GM19328 (cell line): ENCODE data around the gene AVP.
"Not testable (repeated sequence)": the region's sequence is repeated elsewhere in the genome, so short reads cannot be mapped to it uniquely, and the experiment has no call there.

Experiments
- ATAC-seq: cut with Tn5 transposase; IDR thresholded peaks from one replicate; pipeline ENCODE4 v1.9.1; 2021; ENCODE audit warnings: mild to moderate bottlenecking, moderate library complexity; ENCODE audit not compliant: unreplicated experiment

Gene AVP

DNA sequence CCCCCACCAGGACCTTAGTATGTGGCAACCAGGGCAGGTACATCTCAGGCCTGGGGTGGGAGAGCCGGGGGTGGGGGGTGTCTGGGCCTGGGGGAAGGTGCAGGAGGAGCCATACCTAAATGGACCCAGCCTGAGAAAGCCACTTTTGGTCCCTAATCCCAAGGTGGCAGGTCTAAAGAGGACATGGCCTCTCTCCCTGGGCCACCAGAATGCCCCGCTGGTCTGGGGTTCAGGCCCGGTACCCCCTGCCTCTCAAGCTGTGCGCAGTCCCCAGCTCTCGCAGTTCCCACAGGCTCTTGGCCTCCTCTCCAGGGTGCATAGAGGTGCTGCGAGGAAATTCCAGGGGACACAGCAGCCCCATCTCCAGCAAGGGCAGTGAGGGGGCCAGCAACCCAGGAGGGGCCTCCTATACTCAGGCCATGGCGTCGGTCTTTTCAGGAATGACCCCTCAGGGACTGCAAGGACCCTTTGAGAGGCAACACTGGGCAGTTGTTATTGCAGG lies 1.1 kb upstream of the AVP start:
- no peak for ATAC-seq

DNA sequence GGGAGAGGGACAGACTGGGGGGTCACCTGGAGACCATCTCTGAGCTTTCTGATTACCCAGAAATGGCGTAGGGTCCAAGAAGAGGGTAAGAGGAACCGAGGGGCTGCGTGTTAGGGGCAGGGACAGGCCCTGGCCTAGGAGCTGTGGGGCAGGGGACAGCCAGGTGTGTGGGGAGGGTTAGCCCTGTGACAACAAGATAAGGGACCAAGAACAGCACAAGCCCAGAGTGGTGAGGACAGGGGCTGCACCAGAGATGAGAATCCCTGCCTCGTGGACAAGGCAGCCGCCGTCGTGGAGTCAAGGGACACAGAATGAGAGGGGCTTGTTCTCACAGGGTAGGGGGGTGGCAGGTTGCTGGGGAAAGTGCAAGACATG lies 449 bp upstream of the AVP start:
- ATAC-seq = no peak

DNA sequence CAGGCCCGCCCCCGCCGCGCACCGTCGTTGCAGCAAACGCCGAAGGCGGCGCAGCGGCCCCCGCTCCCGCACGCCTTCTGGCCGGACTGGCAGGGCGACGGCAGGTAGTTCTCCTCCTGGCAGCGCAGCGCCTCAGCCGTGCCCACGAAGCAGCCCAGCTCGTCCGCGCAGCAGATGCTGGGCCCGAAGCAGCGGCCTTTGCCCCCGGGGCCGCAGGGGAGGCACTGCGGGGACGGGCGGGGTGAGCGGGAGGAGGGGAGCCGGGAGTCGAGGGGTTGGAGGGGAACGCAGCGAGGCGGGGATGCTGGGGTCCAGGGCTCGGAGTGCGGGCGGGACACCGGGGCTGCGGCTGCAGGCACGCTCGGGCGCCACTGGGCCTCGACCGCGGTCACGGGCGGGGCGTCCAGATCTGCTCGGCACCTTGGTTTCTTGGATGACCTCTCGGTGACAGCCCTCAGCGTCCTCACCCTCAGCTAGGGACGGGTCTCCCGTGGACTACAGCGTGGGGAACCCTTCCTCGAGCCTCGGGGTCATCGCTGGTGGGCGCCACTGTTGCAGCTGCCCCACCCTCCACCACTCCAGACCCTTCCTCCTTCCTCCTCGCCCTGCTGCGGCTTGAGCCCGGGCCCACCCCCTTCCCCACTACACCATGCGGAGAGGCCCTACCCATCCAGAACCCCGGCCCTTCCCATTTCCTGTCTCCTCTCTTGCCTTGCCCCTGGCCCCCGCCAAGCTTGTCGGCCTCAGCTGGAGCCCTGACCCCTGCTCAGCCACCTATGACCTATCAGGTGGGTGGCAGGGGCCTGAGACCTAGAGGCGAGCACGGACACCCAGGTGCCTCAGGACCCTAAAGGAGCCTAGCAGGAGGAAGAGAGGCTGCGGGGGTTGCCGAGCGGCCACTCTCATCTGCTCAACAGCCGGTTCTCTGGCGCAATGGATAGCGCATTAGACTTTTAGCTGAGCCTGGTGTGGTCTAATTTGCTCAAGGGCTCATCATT lies 1.3 kb downstream of the AVP start:
- ATAC-seq = no peak

DNA sequence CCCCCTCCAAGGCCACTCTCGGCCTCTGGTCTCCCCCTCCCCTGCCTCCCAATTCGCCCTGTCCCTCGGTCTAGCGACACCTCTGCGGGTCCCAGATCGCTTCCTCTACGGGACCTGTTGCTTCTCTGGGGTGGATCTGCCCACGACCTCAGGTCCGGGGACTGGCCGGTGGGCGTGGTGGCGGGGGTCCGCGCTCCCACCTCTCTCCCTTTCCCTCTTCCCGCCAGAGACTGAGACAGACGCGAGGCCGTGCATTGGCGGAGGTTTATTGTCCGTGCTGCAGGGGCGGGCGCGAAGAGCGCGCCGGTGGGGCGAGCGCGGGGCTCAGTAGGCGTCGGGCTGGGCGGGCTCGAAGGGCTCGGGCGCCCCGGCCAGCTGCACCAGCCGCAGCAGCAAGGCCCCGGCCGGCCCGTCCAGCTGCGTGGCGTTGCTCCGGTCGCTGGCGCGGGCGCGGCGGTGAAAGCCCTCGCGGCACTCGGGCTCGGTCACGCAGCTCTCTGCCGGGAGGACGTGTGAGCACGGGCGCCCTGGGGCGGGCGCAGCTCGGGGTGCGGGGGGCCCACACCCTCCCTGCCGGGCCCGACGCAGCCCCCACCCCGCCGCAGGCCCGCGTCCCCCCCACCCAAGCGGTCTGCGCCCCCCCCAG lies 2.1 kb downstream of the AVP start:
- no peak for ATAC-seq

DNA sequence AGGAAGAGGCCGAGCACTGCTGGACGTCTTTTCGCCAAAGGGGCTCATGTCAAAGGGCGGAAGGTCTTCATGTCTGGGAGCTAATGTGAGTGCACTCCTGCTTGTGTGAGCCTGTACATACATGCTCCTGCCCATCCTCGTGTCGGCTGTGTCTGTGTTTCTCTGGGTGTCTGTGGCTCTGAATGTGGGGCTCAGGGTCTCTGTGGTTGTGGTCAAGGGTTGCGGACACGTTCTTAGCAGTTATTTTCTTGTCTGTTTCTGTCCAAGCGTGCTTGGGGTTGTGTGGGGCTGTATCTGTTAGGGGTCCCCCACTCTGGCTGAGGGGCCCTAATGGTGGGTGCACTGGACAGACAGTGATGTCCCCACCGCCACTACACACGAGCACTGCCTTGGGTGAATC lies 2.9 kb downstream of the AVP start:
- no peak for ATAC-seq

DNA sequence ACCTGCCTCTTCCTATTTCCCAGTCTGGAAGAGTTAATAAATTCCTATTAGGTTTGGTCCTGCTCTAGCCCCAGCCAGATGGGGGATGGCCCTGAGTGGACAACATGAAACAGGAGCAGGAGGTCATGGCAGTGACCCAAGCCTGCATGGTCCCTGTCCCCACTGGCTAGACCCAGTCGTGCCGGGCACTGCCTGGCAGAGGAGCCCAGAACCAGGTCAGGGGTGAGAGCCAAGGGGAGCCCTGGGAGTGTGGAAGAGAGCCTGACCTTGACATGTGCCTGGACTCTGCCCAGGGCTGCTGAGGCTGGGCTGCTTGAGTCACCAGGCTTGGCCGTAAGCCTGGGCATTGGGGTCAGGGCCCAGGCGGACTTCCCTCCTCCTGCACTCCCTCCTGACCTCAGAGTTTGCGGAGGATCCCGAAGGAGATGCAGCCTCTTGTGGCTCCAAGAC lies 3.6 kb downstream of the AVP start:
- ATAC-seq = no peak

DNA sequence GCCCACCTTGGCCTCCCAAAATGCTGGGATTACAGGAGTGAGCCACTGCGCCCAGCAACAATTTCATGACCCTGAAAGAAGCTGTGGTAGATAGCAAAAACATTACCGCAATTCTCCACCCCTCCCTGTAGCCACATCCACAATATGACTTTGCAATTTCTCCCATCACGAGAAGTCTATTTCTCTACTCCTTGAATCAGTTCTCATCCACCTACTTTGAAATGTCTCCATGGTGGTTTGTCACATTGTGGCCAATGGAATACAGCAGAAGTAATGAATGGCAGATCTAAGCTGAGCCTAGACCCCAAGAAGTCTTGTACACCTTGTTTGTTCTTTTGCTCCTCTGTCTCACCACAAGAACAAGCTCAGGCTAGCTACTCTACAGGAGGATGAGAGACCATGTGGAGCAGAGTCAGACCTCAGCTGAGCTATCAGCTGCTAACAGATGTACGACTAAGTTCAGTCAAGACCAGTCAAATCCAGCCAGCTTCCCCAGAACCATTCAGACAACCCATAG lies 6.8 kb downstream of the AVP start:
- no peak for ATAC-seq

DNA sequence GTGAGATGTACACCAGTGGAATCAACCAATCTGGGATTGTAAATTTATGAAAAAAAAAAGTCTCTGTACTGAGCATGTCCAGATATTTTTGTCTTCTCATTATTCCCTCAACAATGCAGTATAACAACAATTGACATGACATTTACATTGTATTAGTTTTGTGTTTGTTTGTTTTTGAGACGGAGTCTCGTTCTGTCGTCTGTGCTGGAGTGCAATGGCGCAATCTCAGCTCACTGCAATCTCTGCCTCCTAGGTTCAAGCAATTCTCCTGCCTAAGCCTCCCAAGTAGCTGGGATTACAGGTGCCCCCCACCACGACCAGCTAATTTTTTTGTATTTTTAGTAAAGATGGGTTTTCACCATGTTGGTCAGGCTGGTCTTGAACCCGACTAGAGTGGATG lies 9.2 kb downstream of the AVP start:
- not testable (repeated sequence) for ATAC-seq

DNA sequence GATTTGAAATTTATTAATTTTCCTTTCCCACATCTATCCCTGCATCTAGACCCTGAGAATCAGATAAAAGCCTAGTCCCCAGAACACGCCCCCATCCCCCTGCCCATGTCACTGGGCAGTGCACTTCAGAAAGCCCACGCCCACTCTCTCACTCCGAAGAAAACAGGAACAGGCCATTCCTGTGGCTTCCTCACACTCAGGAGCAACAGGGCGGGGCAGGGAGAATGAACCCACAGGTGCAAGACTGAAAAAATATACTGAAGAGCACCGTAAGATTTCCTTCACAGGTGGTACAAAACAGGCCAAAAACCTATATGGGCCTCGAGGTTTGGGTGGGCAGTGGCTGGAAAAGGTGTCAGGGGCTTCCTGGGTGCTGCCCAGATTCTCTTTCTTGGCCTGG lies 9.7 kb downstream of the AVP start:
- no peak for ATAC-seq

DNA sequence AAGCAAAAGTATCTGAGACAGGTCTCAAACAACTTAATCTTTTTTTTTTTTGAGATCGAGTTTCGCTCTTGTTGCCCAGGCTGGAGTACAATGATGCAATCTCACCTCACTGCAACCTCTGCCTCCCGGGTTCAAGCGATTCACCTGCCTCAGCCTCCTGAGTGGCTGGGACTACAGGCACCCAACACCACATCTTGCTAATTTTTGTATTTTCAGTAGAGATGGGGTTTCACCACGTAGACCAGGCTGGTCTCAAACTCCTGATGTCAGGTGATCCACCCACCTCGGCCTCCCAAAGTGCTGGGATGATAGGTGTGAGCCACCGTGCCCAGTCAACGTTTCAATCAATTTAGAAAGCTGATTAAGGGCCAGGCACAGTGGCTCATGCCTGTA lies 11.3 kb downstream of the AVP start:
- ATAC-seq = not testable (repeated sequence)

DNA sequence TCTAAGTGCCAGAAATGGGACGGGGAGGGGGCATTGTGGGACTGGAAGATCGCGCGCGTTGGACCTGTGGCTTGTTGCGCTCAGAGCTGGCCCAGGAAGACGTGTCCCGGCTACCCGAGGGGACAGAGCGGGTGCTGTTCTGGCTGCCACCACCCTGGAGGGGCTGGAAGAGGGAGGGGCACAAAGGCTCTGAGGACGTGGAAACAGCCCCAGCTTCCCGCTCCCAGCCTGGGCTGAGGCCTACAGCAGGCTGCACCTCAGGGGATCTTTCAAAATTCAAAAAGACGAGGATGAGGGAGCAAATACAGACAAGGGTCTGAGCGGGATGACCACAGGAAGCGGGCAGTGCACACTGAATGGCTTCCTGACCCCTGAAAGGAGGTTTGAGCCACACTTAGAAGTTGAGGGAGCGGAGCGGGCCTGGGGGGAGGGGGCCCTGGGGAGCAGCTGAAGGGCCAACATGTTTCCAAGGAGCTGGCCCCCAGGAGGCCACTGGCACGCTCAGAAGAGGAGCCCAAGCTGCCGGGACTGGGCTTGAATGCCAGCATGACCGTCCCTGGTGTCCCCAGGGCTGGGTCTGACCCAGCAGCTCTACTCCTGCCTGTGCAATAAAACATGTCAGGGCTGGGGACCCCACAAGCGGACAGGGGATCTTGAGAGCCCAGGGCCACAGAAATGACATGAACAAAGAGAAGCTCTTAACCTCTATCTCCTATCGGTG lies 11.8 kb downstream of the AVP start:
- no peak for ATAC-seq

DNA sequence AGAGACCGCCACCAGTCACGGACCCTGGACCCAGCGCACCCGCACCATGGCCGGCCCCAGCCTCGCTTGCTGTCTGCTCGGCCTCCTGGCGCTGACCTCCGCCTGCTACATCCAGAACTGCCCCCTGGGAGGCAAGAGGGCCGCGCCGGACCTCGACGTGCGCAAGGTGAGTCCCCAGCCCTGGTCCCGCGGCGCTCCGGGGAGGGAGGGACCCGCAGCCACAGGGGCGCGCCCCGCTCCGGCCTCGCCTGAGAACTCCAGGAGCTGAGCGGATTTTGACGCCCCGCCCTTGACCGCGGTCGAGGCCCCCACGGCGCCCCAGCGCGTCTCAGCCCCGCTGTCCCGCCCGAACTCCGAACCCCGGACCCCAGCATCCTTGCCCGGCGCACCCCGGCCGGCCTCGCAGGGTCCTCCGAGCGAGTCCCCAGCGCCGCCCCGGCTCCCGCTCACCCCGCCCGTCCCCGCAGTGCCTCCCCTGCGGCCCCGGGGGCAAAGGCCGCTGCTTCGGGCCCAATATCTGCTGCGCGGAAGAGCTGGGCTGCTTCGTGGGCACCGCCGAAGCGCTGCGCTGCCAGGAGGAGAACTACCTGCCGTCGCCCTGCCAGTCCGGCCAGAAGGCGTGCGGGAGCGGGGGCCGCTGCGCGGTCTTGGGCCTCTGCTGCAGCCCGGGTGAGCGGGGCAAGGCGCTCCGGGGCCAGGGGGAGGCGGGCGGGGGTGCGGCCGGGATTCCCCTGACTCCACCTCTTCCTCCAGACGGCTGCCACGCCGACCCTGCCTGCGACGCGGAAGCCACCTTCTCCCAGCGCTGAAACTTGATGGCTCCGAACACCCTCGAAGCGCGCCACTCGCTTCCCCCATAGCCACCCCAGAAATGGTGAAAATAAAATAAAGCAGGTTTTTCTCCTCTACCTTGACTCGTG lies 12.7 kb downstream of the AVP start, which contains the start of gene OXT:
Gene OXT, plus strand, starts transcription at position 11 of the 920 bp plus-strand sequence. Its CDS starts 36 bp downstream, at position 47.
- ATAC-seq = no peak

DNA sequence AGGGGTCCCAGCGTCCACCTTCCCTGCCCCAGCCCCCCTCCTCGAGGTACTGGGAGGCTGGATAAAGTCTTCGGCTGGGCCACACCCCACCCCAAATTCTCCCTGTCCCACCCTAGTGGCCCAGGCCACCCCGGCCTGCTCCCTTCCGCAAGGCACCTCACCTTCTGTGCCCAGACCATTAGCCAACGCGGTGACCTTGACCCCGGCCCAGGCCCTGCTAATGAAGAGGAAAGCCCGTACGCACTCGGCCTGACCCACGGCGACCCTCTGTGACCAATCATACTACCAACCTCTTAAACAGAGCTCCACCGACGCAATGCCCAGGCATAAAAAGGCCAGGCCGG lies 13.3 kb downstream of the AVP start:
- ATAC-seq = no peak

DNA sequence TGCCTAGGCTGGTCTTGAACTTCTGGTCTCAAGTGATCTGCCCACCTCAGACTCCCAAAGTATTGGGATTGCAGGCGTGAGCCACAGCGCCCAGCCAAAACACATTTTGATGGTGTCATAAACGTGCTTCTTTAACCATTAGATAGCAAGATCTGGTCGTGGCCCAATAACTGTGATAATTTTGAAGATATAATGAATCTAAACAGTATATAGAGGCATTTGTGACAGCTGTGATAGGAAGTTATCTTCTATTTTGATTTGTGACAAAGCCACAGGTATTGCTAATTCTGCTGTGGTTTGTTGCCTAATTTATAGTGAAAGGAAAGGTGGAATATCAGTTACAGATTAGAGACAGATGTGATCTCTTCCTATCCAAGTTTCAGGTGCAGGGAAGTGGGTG lies 13.8 kb downstream of the AVP start:
- no peak for ATAC-seq

DNA sequence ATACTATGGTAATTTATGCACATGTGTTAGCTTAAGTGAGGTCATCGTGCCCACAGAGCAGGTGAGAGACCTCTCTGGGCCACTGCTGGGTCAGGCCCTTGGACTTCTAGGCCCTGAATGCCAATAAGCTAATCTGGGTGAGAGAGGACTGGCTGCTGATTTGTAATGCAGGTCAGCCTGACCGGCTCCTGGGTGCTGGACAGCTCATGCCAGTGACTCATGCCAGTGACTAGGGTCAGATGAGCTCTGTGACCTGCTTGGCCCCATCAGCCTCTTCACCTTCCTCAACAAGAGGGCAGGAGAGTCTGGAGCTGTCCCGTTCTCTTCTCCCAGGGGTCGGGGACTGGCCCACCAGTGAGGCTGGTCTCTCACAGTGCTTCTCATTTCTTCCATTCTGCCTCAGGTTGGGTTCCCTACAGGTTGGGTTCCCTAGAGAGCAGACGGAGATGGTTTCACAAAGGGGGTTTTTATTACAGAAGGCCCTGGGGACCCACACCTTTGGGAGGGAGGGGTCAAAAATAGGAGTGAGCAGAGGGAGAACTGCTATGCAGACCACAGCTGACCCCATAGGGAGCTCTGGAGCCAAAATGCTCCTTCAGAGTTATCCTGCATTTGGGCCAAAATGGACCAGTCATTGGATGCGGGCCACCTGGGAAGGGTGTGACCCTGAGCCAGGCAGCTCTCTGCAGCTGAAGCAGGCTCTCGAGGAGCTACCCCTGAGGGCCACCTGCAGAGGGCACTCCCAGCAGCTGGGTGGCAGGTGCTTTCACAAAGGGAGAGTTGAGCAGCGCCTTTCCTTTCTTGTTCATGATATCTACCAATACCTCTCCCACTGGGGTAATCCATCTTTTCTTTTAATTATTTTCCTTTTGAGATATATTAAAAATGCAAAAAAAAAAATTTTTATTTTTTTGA lies 15.3 kb downstream of the AVP start:
- ATAC-seq = no peak

DNA sequence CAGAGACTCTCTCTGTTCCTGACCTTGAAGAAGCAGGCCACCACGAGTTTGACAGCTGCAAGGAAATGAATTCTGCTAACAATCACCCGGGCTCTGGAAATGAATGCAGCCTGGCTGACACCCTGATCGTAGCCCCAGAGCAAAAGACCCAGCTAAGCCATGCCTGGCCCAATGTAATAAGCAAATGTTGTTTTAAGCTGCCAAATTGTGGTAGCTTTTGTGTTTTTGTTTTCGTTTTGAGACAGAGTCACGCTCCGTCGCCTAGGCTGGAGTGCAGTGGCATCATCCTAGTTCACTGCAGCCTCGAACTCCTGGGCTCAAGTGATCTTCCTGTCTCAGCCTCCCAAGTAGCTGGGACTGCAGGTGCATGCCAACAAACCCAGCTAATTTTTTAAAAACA lies 16.4 kb downstream of the AVP start:
- ATAC-seq = no peak

DNA sequence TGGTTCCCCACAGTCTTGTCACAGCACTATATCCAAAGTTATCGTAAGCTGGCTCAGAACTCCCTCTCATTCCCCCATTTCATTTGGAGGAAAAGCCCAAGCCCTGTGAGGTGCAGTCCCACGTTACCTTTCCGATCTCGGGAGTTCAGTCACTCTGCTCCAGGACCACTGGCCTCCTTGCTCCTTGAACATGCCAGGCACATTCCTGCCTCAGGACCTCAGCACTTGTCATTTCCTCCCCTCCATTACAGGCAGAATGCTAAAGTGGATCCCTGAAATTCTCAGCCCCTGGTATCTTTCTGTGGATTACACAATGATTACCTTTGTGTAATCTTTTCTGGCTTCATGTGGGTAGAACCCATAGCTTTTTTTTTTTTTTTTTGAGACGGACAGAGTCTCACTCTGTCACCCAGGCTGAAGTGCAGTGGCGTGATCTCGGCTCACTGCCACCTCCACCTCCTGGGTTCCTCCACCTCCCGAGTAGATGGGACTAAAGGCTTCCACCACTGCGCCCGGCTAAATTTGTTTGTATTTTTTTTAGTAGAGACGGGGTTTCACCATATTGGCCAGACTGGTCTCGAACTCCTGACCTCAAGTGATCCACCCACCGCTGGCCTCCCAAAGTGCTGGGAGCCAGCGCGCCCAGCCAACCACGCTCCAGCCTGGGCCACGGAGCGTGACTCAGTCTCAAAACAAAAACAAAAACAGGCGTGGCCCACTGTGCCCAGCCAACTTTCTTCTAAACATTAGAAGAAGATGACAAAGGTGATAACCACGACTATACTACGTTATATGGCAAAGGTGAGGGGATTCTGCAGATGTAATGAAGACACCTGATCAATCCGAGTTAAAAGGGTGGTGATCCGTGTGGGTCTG lies 17.1 kb downstream of the AVP start:
- no peak for ATAC-seq

DNA sequence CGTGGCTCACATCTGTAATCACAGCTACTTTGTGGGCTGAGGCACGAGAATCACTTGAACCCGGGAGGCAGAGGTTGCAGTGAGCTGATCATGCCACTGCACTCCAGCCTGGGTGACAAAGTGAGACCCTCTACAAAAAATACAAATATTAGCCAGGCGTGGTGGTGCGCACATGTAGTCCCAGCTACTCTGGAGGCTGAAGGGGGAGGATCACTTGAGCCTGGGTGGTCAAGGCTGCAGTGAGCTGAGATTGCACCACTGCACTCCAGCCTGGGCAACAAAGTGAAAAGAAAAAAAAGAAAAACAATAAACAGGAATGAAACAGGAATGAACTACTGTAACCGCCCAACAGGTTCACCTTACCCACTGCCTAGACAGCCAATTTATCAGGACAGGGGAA lies 20.4 kb downstream of the AVP start:
- not testable (repeated sequence) for ATAC-seq
